Measurements from ENCODE around the gene SLC16A2.

SLC16A2 gene

DNA sequence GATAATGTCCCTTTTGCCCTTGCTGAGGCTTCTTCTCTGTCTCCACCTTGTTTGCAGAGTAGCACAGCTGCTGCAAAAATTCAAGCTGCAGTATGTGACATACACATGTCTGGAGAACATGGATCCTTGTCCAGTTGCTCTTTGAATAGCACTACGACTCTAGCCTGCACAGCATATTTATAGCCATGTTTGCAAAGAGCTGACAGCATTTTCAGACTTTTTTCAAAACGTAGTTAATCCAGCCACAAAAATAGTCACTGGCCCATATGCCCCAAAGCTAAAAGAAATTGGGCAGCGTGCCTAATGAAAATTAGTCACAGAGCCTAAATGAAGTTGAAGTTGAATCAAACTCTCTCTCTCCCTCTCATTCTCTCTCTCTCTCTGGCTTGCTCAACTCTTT lies 17.5 kb downstream of the SLC16A2 start:
- H3K27me3 ChIP-seq (ENCODE audit: control insufficient read depth, insufficient read depth, low read length, poor library complexity, severe bottlenecking), result no peaks in the 10 kb centered on the region
- no peak overlapping the region for H3K27ac ChIP-seq (ENCODE audit: insufficient read depth, low read depth, low read length, poor library complexity, severe bottlenecking)
- H3K4me1 ChIP-seq (ENCODE audit: control insufficient read depth, insufficient read depth, low read length), result no peaks in the 10 kb centered on the region
- no peaks in the 10 kb centered on the region for H3K9me3 ChIP-seq (ENCODE audit: control insufficient read depth, low read length)
- 82 to 89% methylated on average over 3 of the region's 3 CpGs for WGBS, 2 experiments
- H3K4me3 ChIP-seq (ENCODE audit: insufficient read depth, low read depth, low read length), result no peak overlapping the region
- H3K36me3 ChIP-seq (ENCODE audit: control insufficient read depth, insufficient read depth, low read length), result no peaks in the 10 kb centered on the region

DNA sequence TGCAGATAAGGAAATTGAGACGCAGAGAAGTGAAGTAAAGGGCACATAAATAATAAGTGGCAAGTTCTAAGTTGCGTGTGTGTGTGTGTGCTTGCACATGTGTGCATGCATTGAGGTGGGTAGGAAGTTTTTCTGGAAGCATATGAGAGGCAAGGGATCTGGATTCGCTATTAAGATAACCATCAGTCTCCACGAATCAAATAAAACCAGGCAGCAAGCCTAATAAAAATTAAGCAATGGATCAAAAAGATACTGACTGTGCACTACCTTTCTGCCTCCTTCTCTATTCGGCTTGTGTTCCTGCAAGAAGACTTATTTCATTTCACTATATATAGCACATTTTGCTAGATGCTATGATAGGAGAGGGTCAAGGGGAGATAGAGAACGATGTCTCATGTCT lies 23.8 kb downstream of the SLC16A2 start:
- 86 to 89% methylated on average over 4 to 5 of the region's 6 CpGs for WGBS, 2 experiments
- no peaks in the 10 kb centered on the region for H3K9me3 ChIP-seq (ENCODE audit: control insufficient read depth, low read length)
- no peaks in the 10 kb centered on the region for H3K4me1 ChIP-seq (ENCODE audit: control insufficient read depth, insufficient read depth, low read length)
- H3K27ac ChIP-seq (ENCODE audit: insufficient read depth, low read depth, low read length, poor library complexity, severe bottlenecking), result no peak overlapping the region
- no peak overlapping the region for H3K4me3 ChIP-seq (ENCODE audit: insufficient read depth, low read depth, low read length)
- no peaks in the 10 kb centered on the region for H3K27me3 ChIP-seq (ENCODE audit: control insufficient read depth, insufficient read depth, low read length, poor library complexity, severe bottlenecking)
- no peaks in the 10 kb centered on the region for H3K36me3 ChIP-seq (ENCODE audit: control insufficient read depth, insufficient read depth, low read length)

DNA sequence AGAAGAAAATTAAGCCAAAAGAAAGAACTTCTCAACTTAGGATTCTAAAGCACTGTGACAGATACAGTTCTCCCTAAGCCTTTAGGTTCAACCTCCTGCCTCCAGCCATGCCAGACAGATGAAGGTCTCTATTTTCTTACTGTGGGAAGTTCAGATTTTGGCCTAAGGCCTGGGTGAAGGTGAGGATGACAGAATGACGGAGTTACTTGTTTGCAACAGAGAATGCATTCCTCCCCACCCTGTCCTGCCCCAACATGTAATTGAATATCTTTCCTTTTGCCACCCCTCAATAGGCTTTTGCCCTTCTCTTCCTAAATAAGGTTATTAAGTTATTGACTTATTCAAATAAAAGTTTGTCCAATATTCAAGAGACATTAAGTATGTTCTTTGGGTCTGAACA lies 25.6 kb downstream of the SLC16A2 start:
- Histone ChIP-seq H3K9me3 (ENCODE audit: control insufficient read depth, low read length) (no peaks in the 10 kb centered on the region), H3K4me3 (ENCODE audit: insufficient read depth, low read depth, low read length) (no peak overlapping the region), H3K36me3 (ENCODE audit: control insufficient read depth, insufficient read depth, low read length) (no peaks in the 10 kb centered on the region), H3K4me1 (ENCODE audit: control insufficient read depth, insufficient read depth, low read length) (no peaks in the 10 kb centered on the region), H3K27me3 (ENCODE audit: control insufficient read depth, insufficient read depth, low read length, poor library complexity, severe bottlenecking) (no peaks in the 10 kb centered on the region), H3K27ac (ENCODE audit: insufficient read depth, low read depth, low read length, poor library complexity, severe bottlenecking) (no peak overlapping the region)
- 80 to 100% methylated on average over 1 of the region's 1 CpG for WGBS, 2 experiments

DNA sequence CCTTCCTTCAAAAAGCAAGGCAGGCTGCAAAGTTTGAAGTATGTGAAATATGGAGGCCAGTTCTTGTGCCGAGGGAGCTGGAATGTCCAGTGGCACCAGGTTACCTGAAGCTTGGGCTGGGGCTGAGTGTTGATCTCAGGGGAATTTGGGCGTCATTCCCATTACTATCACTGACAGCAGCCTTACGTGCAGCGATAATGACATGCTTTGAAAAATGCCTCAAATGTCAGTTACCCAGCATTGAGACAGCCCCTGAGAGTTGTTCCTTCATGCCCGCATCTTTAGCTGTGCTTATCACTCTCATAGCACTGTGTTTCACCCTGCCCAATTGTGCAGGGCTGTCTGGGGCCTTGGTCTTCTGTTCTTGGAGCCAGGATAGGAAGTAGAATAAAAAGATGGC lies 27.4 kb downstream of the SLC16A2 start:
- WGBS, 2 experiments, result 91 to 94% methylated on average over 5 of the region's 5 CpGs
- H3K4me3 ChIP-seq (ENCODE audit: insufficient read depth, low read depth, low read length), result no peak overlapping the region

DNA sequence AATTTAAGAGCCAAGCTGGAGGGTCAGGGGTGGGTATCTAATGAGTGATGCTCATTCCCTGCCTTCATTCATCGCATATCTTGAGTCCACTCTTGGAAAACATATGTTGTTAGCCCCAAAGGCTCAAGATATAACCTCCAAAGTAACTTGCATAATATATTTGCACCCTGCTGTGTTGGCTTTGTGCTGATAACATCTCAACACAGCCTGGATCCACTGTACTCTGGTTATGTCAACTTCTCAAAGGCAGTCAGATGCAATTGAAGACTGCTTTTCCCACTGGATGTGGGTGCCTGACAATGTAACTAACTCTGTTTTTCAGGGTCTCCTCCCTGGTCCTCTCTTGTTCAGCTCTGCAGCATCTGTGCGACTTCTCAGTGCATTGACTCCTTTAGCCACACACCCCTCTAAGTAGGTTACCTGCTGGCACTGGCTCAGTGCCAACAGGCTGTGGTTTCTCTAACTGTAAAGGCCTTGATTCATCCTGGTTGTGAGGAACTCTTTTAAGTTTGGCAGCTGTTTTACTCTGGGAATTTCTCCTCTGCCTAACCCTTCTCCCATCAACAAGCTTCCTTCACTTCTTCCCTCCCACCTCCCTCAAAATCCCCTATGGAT lies 28.1 kb downstream of the SLC16A2 start:
- no peaks in the 10 kb centered on the region for H3K4me1 ChIP-seq (ENCODE audit: control insufficient read depth, insufficient read depth, low read length)
- H3K36me3 ChIP-seq (ENCODE audit: control insufficient read depth, insufficient read depth, low read length), result no peaks in the 10 kb centered on the region
- no peaks in the 10 kb centered on the region for H3K27me3 ChIP-seq (ENCODE audit: control insufficient read depth, insufficient read depth, low read length, poor library complexity, severe bottlenecking)
- H3K4me3 ChIP-seq (ENCODE audit: insufficient read depth, low read depth, low read length), result no peak overlapping the region
- no peak overlapping the region for H3K27ac ChIP-seq (ENCODE audit: insufficient read depth, low read depth, low read length, poor library complexity, severe bottlenecking)
- H3K9me3 ChIP-seq (ENCODE audit: control insufficient read depth, low read length), result no peaks in the 10 kb centered on the region
- 90 to 100% methylated on average over 2 of the region's 2 CpGs for WGBS, 2 experiments

More for the DNA sequence above, 27.4 kb downstream of the SLC16A2 start:
- H3K27me3 ChIP-seq (ENCODE audit: control insufficient read depth, insufficient read depth, low read length, poor library complexity, severe bottlenecking), result no peaks in the 10 kb centered on the region
- no peaks in the 10 kb centered on the region for H3K9me3 ChIP-seq (ENCODE audit: control insufficient read depth, low read length)
- no peaks in the 10 kb centered on the region for H3K36me3 ChIP-seq (ENCODE audit: control insufficient read depth, insufficient read depth, low read length)
- H3K27ac ChIP-seq (ENCODE audit: insufficient read depth, low read depth, low read length, poor library complexity, severe bottlenecking), result no peak overlapping the region
- H3K4me1 ChIP-seq (ENCODE audit: control insufficient read depth, insufficient read depth, low read length), result no peaks in the 10 kb centered on the region

DNA sequence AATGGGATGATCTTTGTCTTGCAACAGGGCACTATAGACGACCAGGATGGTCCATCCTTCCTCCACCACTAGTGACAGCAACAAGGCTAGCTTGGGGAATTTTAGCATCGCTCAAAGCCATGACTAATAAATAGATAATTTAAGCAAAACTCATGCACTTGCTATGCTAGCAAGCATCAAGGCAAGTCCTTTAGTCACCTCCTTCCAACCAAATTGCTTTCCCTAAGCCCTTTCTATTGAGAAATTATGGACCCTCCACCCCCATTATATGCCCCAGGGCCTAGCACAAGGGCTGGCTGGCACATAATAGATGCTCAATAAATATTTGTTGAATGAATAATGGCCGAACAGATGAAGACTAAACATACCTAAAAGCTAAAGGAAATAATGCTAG lies 28.6 kb downstream of the SLC16A2 start:
- 85 to 90% methylated on average over 3 of the region's 3 CpGs for WGBS, 2 experiments
- Histone ChIP-seq H3K27ac (ENCODE audit: insufficient read depth, low read depth, low read length, poor library complexity, severe bottlenecking) (no peak overlapping the region), H3K4me1 (ENCODE audit: control insufficient read depth, insufficient read depth, low read length) (no peaks in the 10 kb centered on the region), H3K36me3 (ENCODE audit: control insufficient read depth, insufficient read depth, low read length) (no peaks in the 10 kb centered on the region), H3K4me3 (ENCODE audit: insufficient read depth, low read depth, low read length) (no peak overlapping the region), H3K27me3 (ENCODE audit: control insufficient read depth, insufficient read depth, low read length, poor library complexity, severe bottlenecking) (no peaks in the 10 kb centered on the region), H3K9me3 (ENCODE audit: control insufficient read depth, low read length) (no peaks in the 10 kb centered on the region)

DNA sequence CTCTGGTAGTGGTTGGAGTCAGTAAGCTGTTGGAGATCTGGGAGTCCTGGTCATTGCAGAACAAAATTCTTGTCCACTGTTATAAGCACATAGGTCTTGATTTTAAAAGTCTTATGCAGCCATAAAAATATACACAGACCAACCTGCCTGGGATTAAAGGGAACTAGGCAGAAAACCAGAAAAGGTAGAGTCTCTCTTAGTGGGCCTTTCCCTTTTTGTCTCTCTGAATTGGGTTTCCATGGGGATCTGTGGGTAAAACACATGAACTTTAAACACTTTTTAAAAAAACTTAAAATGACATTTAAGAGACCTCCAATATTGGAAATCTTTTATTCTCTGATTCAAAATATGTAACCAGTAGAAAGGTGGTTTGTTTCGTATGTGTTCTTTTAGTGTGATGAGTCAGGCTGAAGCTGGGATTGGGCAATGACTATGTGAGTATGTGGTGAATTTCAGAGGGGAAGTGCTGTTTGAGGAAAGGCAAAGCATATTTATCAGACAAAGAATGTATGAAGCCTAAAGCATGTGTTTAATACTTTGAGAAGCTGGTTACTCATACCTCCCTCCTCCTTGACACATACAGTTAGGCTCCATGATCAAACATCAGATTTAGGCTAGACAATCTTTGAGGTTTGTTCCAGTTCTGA lies 29.6 kb downstream of the SLC16A2 start:
- no peak overlapping the region for H3K27ac ChIP-seq (ENCODE audit: insufficient read depth, low read depth, low read length, poor library complexity, severe bottlenecking)
- H3K4me1 ChIP-seq (ENCODE audit: control insufficient read depth, insufficient read depth, low read length), result no peaks in the 10 kb centered on the region
- no peaks in the 10 kb centered on the region for H3K36me3 ChIP-seq (ENCODE audit: control insufficient read depth, insufficient read depth, low read length)
- no peaks in the 10 kb centered on the region for H3K27me3 ChIP-seq (ENCODE audit: control insufficient read depth, insufficient read depth, low read length, poor library complexity, severe bottlenecking)
- H3K9me3 ChIP-seq (ENCODE audit: control insufficient read depth, low read length), result no peaks in the 10 kb centered on the region
- 89 to 100% methylated on average over 1 of the region's 1 CpG for whole genome bisulfite sequencing, 2 experiments
- H3K4me3 ChIP-seq (ENCODE audit: insufficient read depth, low read depth, low read length), result no peak overlapping the region

DNA sequence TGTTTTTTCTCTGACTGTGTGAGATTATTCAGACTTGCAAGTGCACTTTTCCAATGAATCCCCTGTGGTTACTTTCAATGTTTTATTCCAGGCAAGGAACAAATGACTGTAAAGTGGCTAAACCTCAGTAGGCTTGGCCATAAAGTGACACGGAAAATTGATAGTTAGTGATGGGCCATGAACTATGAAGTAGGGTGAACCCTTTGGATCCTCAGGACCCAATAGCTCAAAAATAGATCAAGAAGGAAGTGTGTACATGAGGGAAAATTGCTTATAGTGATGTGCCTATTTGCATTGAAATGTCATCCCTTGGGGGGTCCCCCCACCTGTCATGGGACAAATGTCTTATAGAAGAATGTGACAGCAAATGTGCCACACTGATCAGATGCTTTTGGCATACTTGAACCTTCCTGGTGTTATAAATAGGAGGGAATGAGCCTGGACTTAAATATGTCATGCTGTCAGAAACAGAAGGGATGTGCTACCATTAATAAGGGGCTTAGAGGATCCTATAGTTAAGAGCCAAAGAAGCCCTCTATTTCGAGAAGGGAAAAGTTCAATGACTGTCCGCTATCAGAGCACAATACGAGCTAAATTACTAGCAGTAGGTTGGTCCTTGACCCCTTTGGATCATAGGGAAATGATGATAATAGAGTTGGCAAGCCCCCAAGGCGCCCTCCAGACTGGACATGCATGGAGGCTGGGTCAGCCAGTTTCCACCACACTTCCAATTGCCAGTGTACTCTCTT lies 30.3 kb downstream of the SLC16A2 start:
- Histone ChIP-seq H3K4me3 (ENCODE audit: insufficient read depth, low read depth, low read length) (no peak overlapping the region), H3K9me3 (ENCODE audit: control insufficient read depth, low read length) (no peaks in the 10 kb centered on the region), H3K4me1 (ENCODE audit: control insufficient read depth, insufficient read depth, low read length) (no peaks in the 10 kb centered on the region), H3K36me3 (ENCODE audit: control insufficient read depth, insufficient read depth, low read length) (no peaks in the 10 kb centered on the region), H3K27ac (ENCODE audit: insufficient read depth, low read depth, low read length, poor library complexity, severe bottlenecking) (no peak overlapping the region), H3K27me3 (ENCODE audit: control insufficient read depth, insufficient read depth, low read length, poor library complexity, severe bottlenecking) (no peaks in the 10 kb centered on the region)
- 96 to 97% methylated on average over 5 of the region's 5 CpGs for WGBS, 2 experiments

DNA sequence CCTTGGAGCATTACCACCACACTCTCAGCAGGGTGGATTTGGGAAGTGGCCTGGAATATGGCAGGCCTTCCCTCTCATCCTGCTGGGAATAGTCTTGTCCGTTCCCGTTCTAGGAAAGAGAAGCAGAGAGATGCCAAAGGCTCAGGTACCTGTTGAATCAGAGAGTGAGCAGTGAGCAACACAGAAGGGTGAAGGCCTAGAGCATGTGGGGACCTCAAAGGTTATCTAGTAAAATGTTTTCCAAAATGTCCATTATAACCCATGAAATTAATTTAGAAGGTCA lies 30.8 kb downstream of the SLC16A2 start:
- WGBS, 2 experiments, result 91 to 92% methylated on average over 2 of the region's 2 CpGs
- Histone ChIP-seq H3K36me3 (ENCODE audit: control insufficient read depth, insufficient read depth, low read length) (no peaks in the 10 kb centered on the region), H3K4me1 (ENCODE audit: control insufficient read depth, insufficient read depth, low read length) (no peaks in the 10 kb centered on the region), H3K27ac (ENCODE audit: insufficient read depth, low read depth, low read length, poor library complexity, severe bottlenecking) (no peak overlapping the region), H3K27me3 (ENCODE audit: control insufficient read depth, insufficient read depth, low read length, poor library complexity, severe bottlenecking) (no peaks in the 10 kb centered on the region), H3K4me3 (ENCODE audit: insufficient read depth, low read depth, low read length) (no peak overlapping the region), H3K9me3 (ENCODE audit: control insufficient read depth, low read length) (no peaks in the 10 kb centered on the region)

DNA sequence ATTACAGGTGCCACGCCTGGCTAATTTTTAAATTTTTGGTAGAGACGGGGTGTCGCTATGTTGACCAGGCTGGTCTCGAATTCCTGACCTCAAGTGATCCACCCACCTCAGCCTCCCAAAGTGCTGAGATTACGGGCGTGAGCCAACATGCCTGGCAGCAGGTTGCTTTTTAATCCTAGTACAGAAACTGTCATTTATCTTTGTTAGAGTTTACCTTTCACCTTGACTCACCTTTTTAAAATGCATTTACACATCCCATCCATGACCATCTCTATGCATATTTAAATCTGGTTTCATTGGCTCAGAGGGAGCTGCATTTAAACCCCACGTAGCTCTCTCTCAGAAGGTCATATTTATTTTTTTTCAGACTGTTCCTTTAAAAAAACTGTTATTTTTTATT lies 31.9 kb downstream of the SLC16A2 start:
- no peaks in the 10 kb centered on the region for H3K9me3 ChIP-seq (ENCODE audit: control insufficient read depth, low read length)
- WGBS, 2 experiments, result 91 to 93% methylated on average over 6 of the region's 7 CpGs
- no peak overlapping the region for H3K27ac ChIP-seq (ENCODE audit: insufficient read depth, low read depth, low read length, poor library complexity, severe bottlenecking)
- no peaks in the 10 kb centered on the region for H3K4me1 ChIP-seq (ENCODE audit: control insufficient read depth, insufficient read depth, low read length)
- no peaks in the 10 kb centered on the region for H3K36me3 ChIP-seq (ENCODE audit: control insufficient read depth, insufficient read depth, low read length)
- H3K4me3 ChIP-seq (ENCODE audit: insufficient read depth, low read depth, low read length), result no peak overlapping the region
- no peaks in the 10 kb centered on the region for H3K27me3 ChIP-seq (ENCODE audit: control insufficient read depth, insufficient read depth, low read length, poor library complexity, severe bottlenecking)

Data from ectodermal cell (in vitro differentiated cells).